ENCODE measurements around the gene TMTC3. TPM values are rescaled to one million over a fixed set of nuclear protein-coding genes. Genes with fewer than 3 reads are reported as not detected.

The TMTC3 gene
- polyA plus RNA-seq, 1 of the 3 experiments (the other 2 are of a cell fraction) = 2.8 TPM

DNA sequence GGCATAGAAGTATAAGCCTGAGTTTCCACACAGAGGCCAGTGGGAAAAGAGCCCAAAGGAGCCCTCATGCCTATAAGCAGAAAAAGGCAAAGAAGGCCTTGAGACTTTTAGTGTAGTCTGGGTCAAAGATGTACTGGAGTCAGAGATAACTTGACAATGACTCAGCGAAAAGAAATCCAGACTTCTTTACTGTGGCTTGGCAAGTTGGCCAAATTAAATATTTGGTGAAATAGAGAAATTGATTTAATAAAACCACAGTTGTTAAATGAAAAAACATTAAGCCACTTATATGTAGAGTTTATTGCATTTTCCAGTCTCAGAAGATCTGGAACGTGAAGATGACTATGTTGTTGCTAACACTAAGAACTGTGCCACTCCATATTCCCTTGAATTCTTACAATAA lies 105.1 kb downstream of the TMTC3 start (continued):
- TF ChIP-seq, protein P1, sequence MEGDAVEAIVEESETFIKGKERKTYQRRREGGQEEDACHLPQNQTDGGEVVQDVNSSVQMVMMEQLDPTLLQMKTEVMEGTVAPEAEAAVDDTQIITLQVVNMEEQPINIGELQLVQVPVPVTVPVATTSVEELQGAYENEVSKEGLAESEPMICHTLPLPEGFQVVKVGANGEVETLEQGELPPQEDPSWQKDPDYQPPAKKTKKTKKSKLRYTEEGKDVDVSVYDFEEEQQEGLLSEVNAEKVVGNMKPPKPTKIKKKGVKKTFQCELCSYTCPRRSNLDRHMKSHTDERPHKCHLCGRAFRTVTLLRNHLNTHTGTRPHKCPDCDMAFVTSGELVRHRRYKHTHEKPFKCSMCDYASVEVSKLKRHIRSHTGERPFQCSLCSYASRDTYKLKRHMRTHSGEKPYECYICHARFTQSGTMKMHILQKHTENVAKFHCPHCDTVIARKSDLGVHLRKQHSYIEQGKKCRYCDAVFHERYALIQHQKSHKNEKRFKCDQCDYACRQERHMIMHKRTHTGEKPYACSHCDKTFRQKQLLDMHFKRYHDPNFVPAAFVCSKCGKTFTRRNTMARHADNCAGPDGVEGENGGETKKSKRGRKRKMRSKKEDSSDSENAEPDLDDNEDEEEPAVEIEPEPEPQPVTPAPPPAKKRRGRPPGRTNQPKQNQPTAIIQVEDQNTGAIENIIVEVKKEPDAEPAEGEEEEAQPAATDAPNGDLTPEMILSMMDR (IDR thresholded peaks at IDR 0.05) = no peak
- TF ChIP-seq MXI1 (IDR thresholded peaks at IDR 0.05; ENCODE audit: low read depth, low read length) = no peak
- TF ChIP-seq, protein P2, sequence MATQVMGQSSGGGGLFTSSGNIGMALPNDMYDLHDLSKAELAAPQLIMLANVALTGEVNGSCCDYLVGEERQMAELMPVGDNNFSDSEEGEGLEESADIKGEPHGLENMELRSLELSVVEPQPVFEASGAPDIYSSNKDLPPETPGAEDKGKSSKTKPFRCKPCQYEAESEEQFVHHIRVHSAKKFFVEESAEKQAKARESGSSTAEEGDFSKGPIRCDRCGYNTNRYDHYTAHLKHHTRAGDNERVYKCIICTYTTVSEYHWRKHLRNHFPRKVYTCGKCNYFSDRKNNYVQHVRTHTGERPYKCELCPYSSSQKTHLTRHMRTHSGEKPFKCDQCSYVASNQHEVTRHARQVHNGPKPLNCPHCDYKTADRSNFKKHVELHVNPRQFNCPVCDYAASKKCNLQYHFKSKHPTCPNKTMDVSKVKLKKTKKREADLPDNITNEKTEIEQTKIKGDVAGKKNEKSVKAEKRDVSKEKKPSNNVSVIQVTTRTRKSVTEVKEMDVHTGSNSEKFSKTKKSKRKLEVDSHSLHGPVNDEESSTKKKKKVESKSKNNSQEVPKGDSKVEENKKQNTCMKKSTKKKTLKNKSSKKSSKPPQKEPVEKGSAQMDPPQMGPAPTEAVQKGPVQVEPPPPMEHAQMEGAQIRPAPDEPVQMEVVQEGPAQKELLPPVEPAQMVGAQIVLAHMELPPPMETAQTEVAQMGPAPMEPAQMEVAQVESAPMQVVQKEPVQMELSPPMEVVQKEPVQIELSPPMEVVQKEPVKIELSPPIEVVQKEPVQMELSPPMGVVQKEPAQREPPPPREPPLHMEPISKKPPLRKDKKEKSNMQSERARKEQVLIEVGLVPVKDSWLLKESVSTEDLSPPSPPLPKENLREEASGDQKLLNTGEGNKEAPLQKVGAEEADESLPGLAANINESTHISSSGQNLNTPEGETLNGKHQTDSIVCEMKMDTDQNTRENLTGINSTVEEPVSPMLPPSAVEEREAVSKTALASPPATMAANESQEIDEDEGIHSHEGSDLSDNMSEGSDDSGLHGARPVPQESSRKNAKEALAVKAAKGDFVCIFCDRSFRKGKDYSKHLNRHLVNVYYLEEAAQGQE (IDR thresholded peaks at IDR 0.05; ENCODE audit: low read depth, low read length) = no peak
- TF ChIP-seq TEAD4 (IDR thresholded peaks at IDR 0.05; ENCODE audit: borderline replicate concordance, insufficient read depth) = peak; percentile 85; the same call in 1 of the 2 replicates

DNA sequence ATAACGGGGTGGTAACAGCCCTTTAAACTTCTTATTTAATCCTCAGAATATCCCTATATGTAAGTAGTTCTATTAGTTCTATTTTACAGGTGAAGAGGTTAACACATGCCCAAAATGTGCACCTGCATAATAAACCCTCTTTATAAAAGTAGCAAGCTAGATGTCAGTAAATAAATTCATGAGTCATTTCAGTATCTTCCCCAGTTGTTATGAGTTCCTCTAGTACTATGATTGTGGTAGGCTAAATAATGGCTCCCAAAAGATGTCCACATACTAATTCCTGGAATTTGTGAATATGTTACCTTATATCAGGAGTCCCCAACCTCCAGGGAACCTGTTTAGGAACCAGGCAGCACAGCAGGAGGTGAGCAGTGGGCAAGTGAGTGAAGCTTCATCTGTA lies 106.5 kb downstream of the TMTC3 start:
- Histone ChIP-seq H3K79me2 (ENCODE audit: insufficient read depth) (no peaks in the 10 kb centered on the region), H3K36me3 (replicated peaks in 1 of 2; ENCODE audit: control insufficient read depth in 1 of 2, insufficient read depth in 2 of 2, low read length in 1 of 2) (no peaks in the 10 kb centered on the region), H3K27me3 (ENCODE audit: insufficient read depth) (no peaks in the 10 kb centered on the region), H3K4me1 (ENCODE audit: control insufficient read depth in 1 of 2, insufficient read depth in 2 of 2, low read depth in 1 of 2, low read length in 1 of 2) (peaks cover 0 to 28% of the 10 kb centered on the region in 2 experiments; a peak in 3 of 4 replicates), H3K4me3 (ENCODE audit: low read depth in 2 of 2, low read length in 1 of 2) (no peak overlapping the region), H3K27ac (ENCODE audit: low read depth in 2 of 2, low read length in 1 of 2) (no peak overlapping the region), H3K9me2 (no peaks in the 10 kb centered on the region), H3K9ac (no peak overlapping the region), H3K4me2 (no peak overlapping the region), H2AFZ (ENCODE audit: low read depth) (no peak overlapping the region), H3K9me3 (no peaks in the 10 kb centered on the region; the same call in 1 of the 2 replicates), H3F3A (replicated peaks; ENCODE audit: insufficient read depth) (peaks cover 35% of the 10 kb centered on the region), H4K20me1 (ENCODE audit: insufficient read depth) (no peaks in the 10 kb centered on the region)
- 91% methylated on average over 1 of the region's 1 CpG for WGBS (ENCODE audit: low lambda C conversion rate)
- ChIA-PET CTCF (interaction anchor here (0.9 kb wide), 1 partner anchor 12 kb away, joined by 4 read pairs; no protein-coding TSS in a partner anchor), POLR2A (no interaction called here)
- no peak for DNase-seq
- TF ChIP-seq TCF12 (IDR thresholded peaks at IDR 0.05) (no peak), EZH2phosphoT487 (IDR thresholded peaks at IDR 0.05; ENCODE audit: borderline replicate concordance, low read depth) (no peak), MEF2A (IDR thresholded peaks at IDR 0.05; ENCODE audit: borderline replicate concordance, low read depth) (no peak), SIN3A (IDR thresholded peaks at IDR 0.05; ENCODE audit: borderline replicate concordance, low read depth, low read length) (no peak), NRF1 (IDR thresholded peaks at IDR 0.05; ENCODE audit: low read depth, low read length) (no peak), POLR2AphosphoS5 (IDR thresholded peaks at IDR 0.05; ENCODE audit: low read depth, low read length) (no peak), YY1 (IDR thresholded peaks at IDR 0.05; ENCODE audit: low read depth) (no peak), TEAD4 (IDR thresholded peaks at IDR 0.05; ENCODE audit: borderline replicate concordance, insufficient read depth) (no peak), NFIC (IDR thresholded peaks at IDR 0.05; ENCODE audit: borderline replicate concordance) (no peak), RXRA (IDR thresholded peaks at IDR 0.05; ENCODE audit: borderline replicate concordance, low read depth) (no peak), TAF1 (IDR thresholded peaks at IDR 0.05; ENCODE audit: borderline replicate concordance, low read depth, low read length) (no peak), FOXM1 (IDR thresholded peaks at IDR 0.05; ENCODE audit: low read depth) (no peak), FOXJ3 (CRISPR knock-in tag; IDR thresholded peaks at IDR 0.05) (no peak)
- TF ChIP-seq, protein P3, sequence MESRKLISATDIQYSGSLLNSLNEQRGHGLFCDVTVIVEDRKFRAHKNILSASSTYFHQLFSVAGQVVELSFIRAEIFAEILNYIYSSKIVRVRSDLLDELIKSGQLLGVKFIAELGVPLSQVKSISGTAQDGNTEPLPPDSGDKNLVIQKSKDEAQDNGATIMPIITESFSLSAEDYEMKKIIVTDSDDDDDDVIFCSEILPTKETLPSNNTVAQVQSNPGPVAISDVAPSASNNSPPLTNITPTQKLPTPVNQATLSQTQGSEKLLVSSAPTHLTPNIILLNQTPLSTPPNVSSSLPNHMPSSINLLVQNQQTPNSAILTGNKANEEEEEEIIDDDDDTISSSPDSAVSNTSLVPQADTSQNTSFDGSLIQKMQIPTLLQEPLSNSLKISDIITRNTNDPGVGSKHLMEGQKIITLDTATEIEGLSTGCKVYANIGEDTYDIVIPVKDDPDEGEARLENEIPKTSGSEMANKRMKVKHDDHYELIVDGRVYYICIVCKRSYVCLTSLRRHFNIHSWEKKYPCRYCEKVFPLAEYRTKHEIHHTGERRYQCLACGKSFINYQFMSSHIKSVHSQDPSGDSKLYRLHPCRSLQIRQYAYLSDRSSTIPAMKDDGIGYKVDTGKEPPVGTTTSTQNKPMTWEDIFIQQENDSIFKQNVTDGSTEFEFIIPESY (IDR thresholded peaks at IDR 0.05; ENCODE audit: borderline replicate concordance, low read depth) = no peak
- TF ChIP-seq, protein P4, sequence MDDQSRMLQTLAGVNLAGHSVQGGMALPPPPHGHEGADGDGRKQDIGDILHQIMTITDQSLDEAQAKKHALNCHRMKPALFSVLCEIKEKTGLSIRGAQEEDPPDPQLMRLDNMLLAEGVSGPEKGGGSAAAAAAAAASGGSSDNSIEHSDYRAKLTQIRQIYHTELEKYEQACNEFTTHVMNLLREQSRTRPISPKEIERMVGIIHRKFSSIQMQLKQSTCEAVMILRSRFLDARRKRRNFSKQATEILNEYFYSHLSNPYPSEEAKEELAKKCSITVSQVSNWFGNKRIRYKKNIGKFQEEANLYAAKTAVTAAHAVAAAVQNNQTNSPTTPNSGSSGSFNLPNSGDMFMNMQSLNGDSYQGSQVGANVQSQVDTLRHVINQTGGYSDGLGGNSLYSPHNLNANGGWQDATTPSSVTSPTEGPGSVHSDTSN (IDR thresholded peaks at IDR 0.05) = no peak
- TF ChIP-seq, protein P5, sequence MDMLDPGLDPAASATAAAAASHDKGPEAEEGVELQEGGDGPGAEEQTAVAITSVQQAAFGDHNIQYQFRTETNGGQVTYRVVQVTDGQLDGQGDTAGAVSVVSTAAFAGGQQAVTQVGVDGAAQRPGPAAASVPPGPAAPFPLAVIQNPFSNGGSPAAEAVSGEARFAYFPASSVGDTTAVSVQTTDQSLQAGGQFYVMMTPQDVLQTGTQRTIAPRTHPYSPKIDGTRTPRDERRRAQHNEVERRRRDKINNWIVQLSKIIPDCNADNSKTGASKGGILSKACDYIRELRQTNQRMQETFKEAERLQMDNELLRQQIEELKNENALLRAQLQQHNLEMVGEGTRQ (IDR thresholded peaks at IDR 0.05; ENCODE audit: borderline replicate concordance, low read depth, low read length) = no peak
- TF ChIP-seq, protein P6, sequence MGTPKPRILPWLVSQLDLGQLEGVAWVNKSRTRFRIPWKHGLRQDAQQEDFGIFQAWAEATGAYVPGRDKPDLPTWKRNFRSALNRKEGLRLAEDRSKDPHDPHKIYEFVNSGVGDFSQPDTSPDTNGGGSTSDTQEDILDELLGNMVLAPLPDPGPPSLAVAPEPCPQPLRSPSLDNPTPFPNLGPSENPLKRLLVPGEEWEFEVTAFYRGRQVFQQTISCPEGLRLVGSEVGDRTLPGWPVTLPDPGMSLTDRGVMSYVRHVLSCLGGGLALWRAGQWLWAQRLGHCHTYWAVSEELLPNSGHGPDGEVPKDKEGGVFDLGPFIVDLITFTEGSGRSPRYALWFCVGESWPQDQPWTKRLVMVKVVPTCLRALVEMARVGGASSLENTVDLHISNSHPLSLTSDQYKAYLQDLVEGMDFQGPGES (IDR thresholded peaks at IDR 0.05; ENCODE audit: low read depth, low read length) = no peak
- TF ChIP-seq, protein P7, sequence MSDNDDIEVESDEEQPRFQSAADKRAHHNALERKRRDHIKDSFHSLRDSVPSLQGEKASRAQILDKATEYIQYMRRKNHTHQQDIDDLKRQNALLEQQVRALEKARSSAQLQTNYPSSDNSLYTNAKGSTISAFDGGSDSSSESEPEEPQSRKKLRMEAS (IDR thresholded peaks at IDR 0.05; ENCODE audit: low read depth) = no peak

Measured in SK-N-SH (cell line).